HCT116 (cell line): ENCODE data around the gene OSER1. TPM values are rescaled to one million over a fixed set of nuclear protein-coding genes. Genes with fewer than 3 reads are reported as not detected.

ENCODE experiments used
- ATAC-seq: fragments of 200-7000 bp; cut with Tn5 transposase; 2 replicates; pipeline ENCODE4 v1.9.1; 2020; ENCODE audit warnings: mild to moderate bottlenecking, moderate library complexity
- BruUV-seq: library from RNA; stranded (reverse); fragments of 400-500 nt; replicated peaks from 2 replicates; lab custom pipeline; 2021; lab: Mats Ljungman, UMichigan
- CTCF ChIA-PET: fragments of 300-600 bp; sonication (Branson Sonifier 250); formaldehyde crosslinking; loops from one replicate; lab custom pipeline; 2021; ENCODE audit warnings: antibody characterized with exemption; lab: Charles Lee
- POLR2A ChIA-PET: fragments of 300-600, 350-600 bp; sonication (Branson Sonifier 250); formaldehyde crosslinking; loops from one replicate; lab custom pipeline; 2021; ENCODE audit warnings: antibody characterized with exemption; lab: Charles Lee
- RAD21 ChIA-PET, 2 experiments: fragments of 300-600 bp; sonication (Branson Sonifier 250); formaldehyde crosslinking; loops; one replicate each; lab custom pipeline; 2023; ENCODE audit warnings: low total read pairs in 2 of 2; ENCODE audit not compliant: uncharacterized antibody in 2 of 2, unreplicated experiment in 2 of 2, low non-redundant PET in 1 of 2; lab: Charles Lee
- DNase-seq: peaks from one replicate; pipeline ENCODE4 v3.0.0-alpha.2; 2010; ENCODE audit warnings: low read depth, low spot score
- H2AFZ ChIP-seq: fragments of 200-600 bp; shearing (Covaris generic), sonication (generic); 2 replicates; pipeline ENCODE4 v1.6.1; 2017; ENCODE audit warnings: low read depth, mixed run types, mixed read lengths, antibody characterized with exemption, low read length; ENCODE audit not compliant: poor library complexity, severe bottlenecking
- H3K27ac ChIP-seq: 2 replicates; pipeline ENCODE4 v1.5.1; 2012; ENCODE audit warnings: low read depth, low read length
- H3K27me3 ChIP-seq: fragments of 200-600 bp; sonication (generic); 2 replicates; pipeline ENCODE4 v1.6.1; 2016; ENCODE audit warnings: mixed run types, low read length, mixed read lengths; ENCODE audit not compliant: insufficient read depth
- H3K36me3 ChIP-seq, 2 experiments: fragments of 200-500 bp in 1 of 2; fragments of 200-600 bp in 1 of 2; sonication (Bioruptor generic) in 1 of 2; sonication (generic) in 1 of 2; 2 replicates each; pipeline versions ENCODE4 v1.5.1 to v1.6.1; 2014 to 2016; ENCODE audit warnings: low read length in 2 of 2, inconsistent platforms in 1 of 2, mixed read lengths in 1 of 2, mixed run types in 1 of 2; ENCODE audit not compliant: insufficient read depth in 2 of 2, control insufficient read depth in 1 of 2
- H3K4me1 ChIP-seq, 2 experiments: fragments of 200-600 bp in 1 of 2; sonication (generic) in 1 of 2; 2 replicates each; pipeline versions ENCODE4 v1.5.1 to v1.6.1; 2012 to 2017; ENCODE audit warnings: low read length in 2 of 2, inconsistent platforms in 1 of 2, mild to moderate bottlenecking in 1 of 2, mixed read lengths in 1 of 2, mixed run types in 1 of 2, moderate library complexity in 1 of 2; ENCODE audit not compliant: insufficient read depth in 2 of 2, control insufficient read depth in 1 of 2
- H3K4me2 ChIP-seq: fragments of 200-600 bp; sonication (generic); 2 replicates; pipeline ENCODE4 v1.6.1; 2017; ENCODE audit warnings: mixed run types, low read length, mixed read lengths
- H3K4me3 ChIP-seq, 2 experiments: fragments of 200-600 bp in 1 of 2; sonication (generic) in 1 of 2; replicated peaks in 1 of 2; 2 replicates each; pipeline ENCODE4 v1.5.1; 2011 to 2016; ENCODE audit warnings: low read length in 2 of 2, control low read depth in 1 of 2, low read depth in 1 of 2, mild to moderate bottlenecking in 1 of 2, mixed read lengths in 1 of 2, mixed run types in 1 of 2
- H3K79me2 ChIP-seq: fragments of 200-600 bp; sonication (generic); 2 replicates; pipeline ENCODE4 v1.6.1; 2017; ENCODE audit warnings: mild to moderate bottlenecking, mixed run types, low read length, moderate library complexity, mixed read lengths; ENCODE audit not compliant: insufficient read depth
- H3K9ac ChIP-seq: fragments of 200-600 bp; sonication (generic); 2 replicates; pipeline ENCODE4 v1.6.1; 2016; ENCODE audit warnings: low read length, mixed read lengths
- H3K9me2 ChIP-seq: fragments of 200-600 bp; sonication (generic), shearing (Covaris generic); 2 replicates; pipeline ENCODE4 v1.6.1; 2017; ENCODE audit warnings: mixed run types, mild to moderate bottlenecking, moderate library complexity; ENCODE audit not compliant: insufficient read depth
- H3K9me3 ChIP-seq, 2 experiments: fragments of 200-500 bp in 1 of 2; fragments of 200-600 bp in 1 of 2; sonication (Bioruptor generic) in 1 of 2; sonication (generic) in 1 of 2; 2 replicates each; pipeline ENCODE4 v1.6.1; 2014 to 2017; ENCODE audit warnings: low read length in 2 of 2, mixed read lengths in 2 of 2, inconsistent platforms in 1 of 2, low read depth in 1 of 2, mild to moderate bottlenecking in 1 of 2, mixed run types in 1 of 2, moderate library complexity in 1 of 2; ENCODE audit not compliant: control insufficient read depth in 1 of 2, insufficient read depth in 1 of 2
- H4K20me1 ChIP-seq: fragments of 200-600 bp; sonication (generic), shearing (Covaris generic); 2 replicates; pipeline ENCODE4 v1.6.1; 2017; ENCODE audit warnings: mixed run types, mild to moderate bottlenecking, moderate library complexity; ENCODE audit not compliant: insufficient read depth
- CBX3 ChIP-seq: IDR thresholded peaks from 2 replicates; pipeline ENCODE4 v1.6.1; 2012; ENCODE audit warnings: low read depth
- EZH2phosphoT487 ChIP-seq: fragments of 200-600 bp; IDR thresholded peaks from 2 replicates; pipeline ENCODE4 v1.6.1; 2018; ENCODE audit warnings: antibody characterized with exemption, borderline replicate concordance
- FOSL1 ChIP-seq: IDR thresholded peaks from 2 replicates; pipeline ENCODE4 v1.6.1; 2012; ENCODE audit warnings: low read depth
- RAD21 ChIP-seq: IDR thresholded peaks from 2 replicates; pipeline ENCODE4 v1.6.1; 2012; ENCODE audit warnings: low read depth, mild to moderate bottlenecking
- SP1 ChIP-seq: IDR thresholded peaks from 2 replicates; pipeline ENCODE4 v1.6.1; 2012; ENCODE audit warnings: low read depth
- SRF ChIP-seq: IDR thresholded peaks from 2 replicates; pipeline ENCODE4 v1.6.1; 2012; ENCODE audit warnings: low read depth
- TCF7L2 ChIP-seq: IDR thresholded peaks from 2 replicates; pipeline ENCODE4 v1.7.0; 2011; ENCODE audit warnings: borderline replicate concordance, inconsistent platforms; ENCODE audit not compliant: insufficient read depth, insufficient read length; ENCODE audit errors: extremely low read depth
- YY1 ChIP-seq: IDR thresholded peaks from 2 replicates; pipeline ENCODE4 v1.6.1; 2011; ENCODE audit warnings: low read length, low read depth, moderate library complexity, mild to moderate bottlenecking; ENCODE audit not compliant: insufficient replicate concordance; ENCODE audit errors: extremely low read depth
- ZBTB33 ChIP-seq: IDR thresholded peaks from 2 replicates; pipeline ENCODE4 v1.6.1; 2011; ENCODE audit warnings: mild to moderate bottlenecking, low read length, moderate library complexity; ENCODE audit not compliant: insufficient replicate concordance; ENCODE audit errors: extremely low read depth
- ZNF274 ChIP-seq: fragments of 200-500 bp; sonication (Bioruptor generic); IDR thresholded peaks from 2 replicates; pipeline ENCODE4 v1.6.1; 2014; ENCODE audit warnings: mild to moderate bottlenecking, low read depth, low read length, inconsistent platforms
- intact Hi-C: fragments of 100-400 bp; cut with micrococcal nuclease; formaldehyde crosslinking; loops from 2 replicates; pipeline ENCODE4 v1.10.0; 2022
- total RNA-seq: library from RNA; stranded (reverse); gene quantifications from one replicate; pipeline ENCODE4 v1.2.1, GENCODE V29; 2021; ENCODE audit not compliant: unreplicated experiment

The OSER1 gene
- total RNA-seq, 1 experiment from 2014 or later = 28.4 TPM

DNA sequence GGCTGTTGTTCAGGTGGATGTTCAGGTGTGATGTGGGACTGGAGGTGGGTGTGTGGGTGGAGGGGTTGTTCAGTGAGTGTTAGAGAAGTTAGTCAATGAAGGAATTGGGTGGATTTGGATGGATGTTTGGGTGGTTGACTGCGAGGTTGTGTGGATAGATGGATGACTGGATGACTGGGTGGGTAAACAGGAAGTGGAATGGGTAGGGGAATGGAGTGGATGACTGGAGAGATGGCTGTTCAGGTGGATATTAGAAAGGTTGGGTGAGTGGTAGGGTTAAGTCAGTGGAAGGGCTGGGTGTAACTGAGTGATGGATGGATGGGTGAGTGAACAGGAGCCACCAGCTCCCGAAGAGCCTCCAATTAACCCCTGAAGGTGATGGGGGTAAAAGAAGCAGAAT, 51.4 kb downstream of the OSER1 start:
- TF ChIP-seq CBX3 = no peak
- no peak for TF ChIP-seq FOSL1
- TF ChIP-seq ZBTB33 = no peak
- no peak for TF ChIP-seq ZNF274
- TF ChIP-seq SRF = no peak
- TF ChIP-seq RAD21 = no peak
- TF ChIP-seq EZH2phosphoT487 = no peak
- no peak for TF ChIP-seq SP1
- TF ChIP-seq TCF7L2 = no peak
- no peak for TF ChIP-seq YY1
- RAD21 ChIA-PET = no interaction called here
- BruUV-seq = no TSS peak

More for the DNA sequence above, 51.4 kb downstream of the OSER1 start:
- H3K9ac ChIP-seq = no peak overlapping the region
- H3K9me2 ChIP-seq = no peaks in the 10 kb centered on the region
- intact Hi-C loops = no loop called here
- ChIA-PET CTCF (no interaction called here), POLR2A (no interaction called here)
- DNase-seq = no peak
- H3K9me3 ChIP-seq = no peaks in the 10 kb centered on the region
- no peaks in the 10 kb centered on the region for H4K20me1 ChIP-seq
- H3K27ac ChIP-seq = no peak overlapping the region
- no peak overlapping the region for H3K4me3 ChIP-seq
- H3K4me1 ChIP-seq = no peaks in the 10 kb centered on the region
- no peak overlapping the region for H3K4me2 ChIP-seq
- 0 out of 2 replicates have a peak, but pooled peaks cover 9% of the 10 kb centered on the region for H3K27me3 ChIP-seq
- H3K79me2 ChIP-seq = no peaks in the 10 kb centered on the region
- no peaks in the 10 kb centered on the region for H3K36me3 ChIP-seq
- H2AFZ ChIP-seq = no peak overlapping the region
- no peak for ATAC-seq
